Skin epidermis (tissue), 12 donors: ENCODE measurements around the gene FAM210B.
"Not testable (repeated sequence)": the region's sequence is repeated elsewhere in the genome, so short reads cannot be mapped to it uniquely, and the experiment has no call there.

Experiments
- H3K27ac ChIP-seq, 21 experiments: fragments of 200-600 bp; sonication (generic) in 11 of 21; one replicate each; pipeline ENCODE4 v1.5.0; 2020; ENCODE audit warnings: mild to moderate bottlenecking in 3 of 21, inconsistent platforms in 2 of 21, moderate library complexity in 2 of 21
- H3K4me3 ChIP-seq, 7 experiments: fragments of 200-600 bp; sonication (generic) in 2 of 7; one replicate each; pipeline ENCODE4 v1.5.0; 2020; ENCODE audit warnings: inconsistent platforms in 2 of 7, mild to moderate bottlenecking in 2 of 7, moderate library complexity in 1 of 7

The FAM210B gene

GRCh38 chr20:56389807-56390206 lies 31.0 kb downstream of the FAM210B start:
- H3K27ac ChIP-seq, result no peak overlapping the region

GRCh38 chr20:56390396-56390795 lies 31.6 kb downstream of the FAM210B start:
- H3K27ac ChIP-seq, H3K4me3 ChIP-seq: not testable (repeated sequence)

More at GRCh38 chr20:56389807-56390206, 31.0 kb downstream of the FAM210B start:
- H3K4me3 ChIP-seq, result no peak overlapping the region

- Histone ChIP-seq H3K27ac (peak overlapping the region in 5 of 21 experiments; percentile 86 to 91 (median 91)), H3K4me3 (peak overlapping the region in 6 of 7 experiments; percentile 51 to 92 (median 78))
These were observed 32.3 kb downstream of the FAM210B start for GRCh38 chr20:56391037-56391436.

- Histone ChIP-seq H3K27ac (peak overlapping the region in 20 of 21 experiments; percentile 48 to 92 (median 90)), H3K4me3 (peak overlapping the region; percentile 51 to 92 (median 79))
These were observed 32.9 kb downstream of the FAM210B start for GRCh38 chr20:56391596-56392131.

GRCh38 chr20:56392132-56392880 lies 33.5 kb downstream of the FAM210B start, which contains the start of the genes AURKA and CSTF1:
TSS of gene AURKA (minus strand) at chr20:56392215. CDS start at chr20:56388197, 4,018 bp downstream.
TSS of gene CSTF1 (plus strand) at chr20:56392645. CDS start at chr20:56395553, 2,908 bp downstream.
- Histone ChIP-seq H3K4me3 (peak within 1 kb of the TSS; percentile 51 to 92 (median 79)), H3K27ac (peak within 1 kb of the TSS; percentile 42 to 92 (median 89))

- H3K27ac ChIP-seq, result peak overlapping the region; percentile 33 to 92 (median 89)
- H3K4me3 ChIP-seq, result peak overlapping the region; percentile 51 to 92 (median 79)
These were observed 34.2 kb downstream of the FAM210B start for GRCh38 chr20:56392881-56393482.

- Histone ChIP-seq H3K27ac (peak overlapping the region in 10 of 21 experiments; percentile 14 to 92 (median 88)), H3K4me3 (peak overlapping the region in 4 of 7 experiments; percentile 51 to 92 (median 78))
These were observed 34.9 kb downstream of the FAM210B start for GRCh38 chr20:56393653-56394052.

- Histone ChIP-seq H3K4me3 (no peak overlapping the region), H3K27ac (no peak overlapping the region)
These were observed 36.4 kb downstream of the FAM210B start for GRCh38 chr20:56395166-56395565.

- peak overlapping the region in 1 of 21 experiments; percentile 1 for H3K27ac ChIP-seq
- no peak overlapping the region for H3K4me3 ChIP-seq
These were observed 41.3 kb downstream of the FAM210B start for GRCh38 chr20:56400001-56400640.

GRCh38 chr20:56403465-56403864 lies 44.7 kb downstream of the FAM210B start:
- no peak overlapping the region for H3K27ac ChIP-seq
- H3K4me3 ChIP-seq, result no peak overlapping the region

- H3K4me3 ChIP-seq, H3K27ac ChIP-seq: not testable (repeated sequence)
These were observed 46.6 kb downstream of the FAM210B start for GRCh38 chr20:56405356-56405755.

- no peak overlapping the region for H3K27ac ChIP-seq
- H3K4me3 ChIP-seq, result no peak overlapping the region
These were observed 48.1 kb downstream of the FAM210B start for GRCh38 chr20:56406910-56407309.

- Histone ChIP-seq H3K4me3 (no peak overlapping the region), H3K27ac (peak overlapping the region in 1 of 21 experiments; percentile 19)
These were observed 50.7 kb downstream of the FAM210B start for GRCh38 chr20:56409521-56409920.

- H3K4me3 ChIP-seq, result no peak overlapping the region
- peak overlapping the region in 1 of 21 experiments; percentile 19 for H3K27ac ChIP-seq
These were observed 51.2 kb downstream of the FAM210B start for GRCh38 chr20:56409956-56410355.

- not testable (repeated sequence) for H3K4me3 ChIP-seq
- peak overlapping the region in 18 of 21 experiments; percentile 18 to 85 (median 63) for H3K27ac ChIP-seq
These were observed 52.5 kb downstream of the FAM210B start for GRCh38 chr20:56411287-56411686.

- Histone ChIP-seq H3K27ac (peak within 1 kb of the TSS in 19 of 21 experiments; percentile 18 to 85 (median 63)), H3K4me3 (peak within 1 kb of the TSS in 6 of 7 experiments; percentile 6 to 29 (median 15))
These were observed 53.1 kb downstream of the FAM210B start, which contains the start of gene CASS4 for GRCh38 chr20:56411759-56412472. TSS of gene CASS4 (plus strand) at chr20:56412260. CDS start at chr20:56412459, 199 bp downstream.

- H3K27ac ChIP-seq, result peak overlapping the region in 17 of 21 experiments; percentile 18 to 85 (median 63)
- H3K4me3 ChIP-seq, result peak overlapping the region in 6 of 7 experiments; percentile 6 to 29 (median 15)
These were observed 53.7 kb downstream of the FAM210B start for GRCh38 chr20:56412473-56412790.

- peak overlapping the region in 5 of 7 experiments; percentile 11 to 29 (median 17) for H3K4me3 ChIP-seq
- peak overlapping the region in 15 of 21 experiments; percentile 12 to 85 (median 62) for H3K27ac ChIP-seq
These were observed 54.2 kb downstream of the FAM210B start for GRCh38 chr20:56412949-56413348.
